Activated T-cell treated with anti-CD3 and anti-CD28 coated beads for 1 hour (primary cell): ENCODE measurements around the gene COL23A1.

Experiments used
- DNase-seq: peaks from one replicate; pipeline ENCODE4 v3.0.0-alpha.2; 2020; ENCODE audit warnings: low read depth

Gene COL23A1

DNA sequence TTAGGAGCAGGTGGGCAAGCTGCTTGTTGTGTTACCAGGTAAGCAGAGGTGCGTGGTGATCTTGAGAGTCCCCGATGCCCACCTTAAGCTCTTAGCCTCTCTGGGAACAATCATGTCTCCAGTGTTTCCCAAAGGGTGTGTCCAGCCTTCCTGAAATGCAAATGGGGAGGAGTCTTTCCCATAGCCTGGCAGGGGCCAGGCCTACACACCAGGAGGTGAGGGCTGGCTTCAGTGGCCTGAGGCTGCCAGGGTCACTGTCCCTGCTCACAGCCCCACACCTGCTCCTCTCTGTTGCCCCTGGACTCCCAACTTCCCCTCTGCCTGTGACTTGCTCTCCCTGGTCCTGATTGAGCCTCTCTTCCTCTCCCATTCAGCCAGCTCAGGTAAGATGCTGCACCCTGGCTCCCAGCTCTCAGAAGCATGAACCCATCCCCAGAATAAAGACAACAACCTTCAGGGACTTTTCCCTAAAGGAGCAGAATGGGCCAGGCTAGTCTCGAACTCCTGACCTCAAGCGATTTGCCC is 291.8 kb downstream of the COL23A1 start:
- no peak for DNase-seq

DNA sequence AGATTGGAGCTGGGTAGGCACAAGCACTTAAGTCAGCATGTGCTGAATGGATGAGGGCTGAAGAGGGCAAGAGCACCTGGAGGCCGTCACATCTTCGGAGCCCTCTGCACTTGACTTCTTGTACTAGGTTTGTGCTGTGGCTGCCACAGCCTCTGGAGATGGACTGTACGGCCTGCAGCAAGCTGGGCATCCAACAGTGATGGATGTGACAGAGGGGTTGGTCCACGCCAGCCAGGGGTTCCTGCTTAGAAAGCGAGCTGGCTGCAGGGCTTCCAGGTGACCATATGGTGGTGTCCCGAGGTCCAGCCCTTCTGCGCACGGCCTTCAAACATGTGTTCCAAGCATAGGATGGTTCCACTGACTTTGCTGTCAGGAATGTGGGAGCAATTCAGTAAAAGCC is 292.4 kb downstream of the COL23A1 start:
- DNase-seq, result no peak

DNA sequence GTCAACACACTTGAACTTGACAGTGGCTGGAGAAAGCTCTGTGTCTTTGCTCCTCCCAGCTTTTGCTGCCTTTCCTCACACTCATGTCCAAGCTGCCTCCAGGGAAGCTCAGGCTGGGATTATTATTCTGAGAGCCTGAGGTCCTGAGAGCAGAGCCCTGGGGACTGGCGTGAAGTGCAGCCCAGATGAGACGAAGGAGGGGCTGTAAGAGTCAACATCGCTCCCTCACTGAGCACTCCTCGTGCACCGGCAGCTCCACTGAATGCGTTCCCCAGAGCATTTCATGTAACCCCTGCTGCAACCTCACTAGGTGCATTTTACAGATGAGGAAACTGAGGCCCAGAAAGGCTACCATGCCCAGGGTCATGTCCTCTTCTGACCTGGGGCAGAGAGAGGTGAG is 294.1 kb downstream of the COL23A1 start:
- DNase-seq, result no peak

DNA sequence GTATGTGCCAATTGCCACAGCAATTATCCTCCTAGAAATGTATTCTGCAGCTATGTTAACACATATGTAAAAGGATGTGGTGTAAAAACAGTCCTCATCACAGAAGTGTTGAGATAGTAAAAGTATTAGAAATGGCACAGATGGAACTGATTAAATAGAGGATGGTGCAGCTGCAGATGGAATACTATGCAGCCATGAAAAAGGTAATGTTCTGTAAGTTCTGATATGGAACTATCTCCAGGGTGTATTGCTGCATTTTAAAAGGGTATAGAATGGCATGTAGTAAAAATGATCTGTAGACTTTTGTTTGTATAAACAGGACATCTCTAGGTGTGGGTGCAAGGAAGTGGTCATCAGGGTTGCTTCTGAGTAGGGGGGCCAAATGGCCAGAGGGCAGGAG is 294.6 kb downstream of the COL23A1 start:
- no peak for DNase-seq

DNA sequence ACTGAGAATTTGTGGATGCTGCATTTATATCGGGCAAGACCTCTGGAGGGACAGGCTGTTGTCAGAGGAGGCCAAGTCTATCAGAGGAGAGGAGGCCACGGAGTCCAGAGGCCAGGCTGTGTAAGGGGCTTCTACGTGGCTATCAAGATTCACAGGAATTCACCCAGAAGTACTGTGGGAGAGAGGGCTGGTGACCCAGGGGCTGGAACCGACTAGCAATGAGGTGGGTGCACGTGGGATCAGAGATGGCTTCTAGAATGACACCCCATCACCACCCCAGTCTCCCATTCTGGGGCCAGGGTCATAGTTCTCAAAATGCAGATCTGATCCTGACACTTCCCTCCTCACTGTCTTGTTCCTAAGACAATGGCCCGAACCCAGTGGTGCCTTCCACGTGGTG is 296.4 kb downstream of the COL23A1 start:
- DNase-seq, result no peak

DNA sequence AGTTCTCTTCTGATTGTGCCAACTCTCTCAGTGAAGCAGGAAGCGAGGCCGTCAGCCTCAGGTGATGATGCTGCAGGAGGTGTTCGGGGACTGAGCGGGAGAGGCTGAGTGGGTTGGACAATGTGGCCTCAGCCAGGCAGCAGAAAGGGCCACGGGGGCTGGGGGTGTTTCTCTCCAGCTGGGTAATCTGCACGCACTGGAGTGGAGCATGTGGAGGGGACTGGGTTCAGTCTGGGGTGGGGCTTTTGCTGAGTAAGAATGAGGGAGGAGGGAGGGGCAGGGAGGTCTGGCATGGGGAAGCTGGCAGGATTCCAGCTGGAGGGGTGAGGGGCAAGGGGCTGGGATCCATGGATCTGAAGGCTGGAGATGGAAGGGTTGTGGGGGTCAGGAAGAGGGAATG is 296.8 kb downstream of the COL23A1 start:
- DNase-seq, result no peak

DNA sequence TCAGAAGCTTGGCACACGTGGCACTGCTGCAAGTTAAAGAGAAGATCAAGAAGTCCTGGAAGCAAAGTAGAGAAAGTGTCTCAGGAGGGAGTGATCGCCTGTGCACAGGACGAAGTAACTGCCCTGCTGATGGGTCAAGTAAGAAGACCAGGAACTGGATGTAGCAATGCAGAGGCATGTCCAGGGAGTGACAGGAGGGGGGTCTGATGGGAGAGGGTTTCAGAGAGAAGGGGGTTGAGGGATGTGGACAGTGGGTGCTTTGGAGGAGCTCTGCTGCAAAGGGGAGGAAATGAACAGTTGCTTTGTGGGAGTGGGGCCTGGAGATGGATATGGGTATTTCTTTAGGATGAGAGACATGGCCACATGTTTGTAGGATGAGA is 297.4 kb downstream of the COL23A1 start:
- no peak for DNase-seq

DNA sequence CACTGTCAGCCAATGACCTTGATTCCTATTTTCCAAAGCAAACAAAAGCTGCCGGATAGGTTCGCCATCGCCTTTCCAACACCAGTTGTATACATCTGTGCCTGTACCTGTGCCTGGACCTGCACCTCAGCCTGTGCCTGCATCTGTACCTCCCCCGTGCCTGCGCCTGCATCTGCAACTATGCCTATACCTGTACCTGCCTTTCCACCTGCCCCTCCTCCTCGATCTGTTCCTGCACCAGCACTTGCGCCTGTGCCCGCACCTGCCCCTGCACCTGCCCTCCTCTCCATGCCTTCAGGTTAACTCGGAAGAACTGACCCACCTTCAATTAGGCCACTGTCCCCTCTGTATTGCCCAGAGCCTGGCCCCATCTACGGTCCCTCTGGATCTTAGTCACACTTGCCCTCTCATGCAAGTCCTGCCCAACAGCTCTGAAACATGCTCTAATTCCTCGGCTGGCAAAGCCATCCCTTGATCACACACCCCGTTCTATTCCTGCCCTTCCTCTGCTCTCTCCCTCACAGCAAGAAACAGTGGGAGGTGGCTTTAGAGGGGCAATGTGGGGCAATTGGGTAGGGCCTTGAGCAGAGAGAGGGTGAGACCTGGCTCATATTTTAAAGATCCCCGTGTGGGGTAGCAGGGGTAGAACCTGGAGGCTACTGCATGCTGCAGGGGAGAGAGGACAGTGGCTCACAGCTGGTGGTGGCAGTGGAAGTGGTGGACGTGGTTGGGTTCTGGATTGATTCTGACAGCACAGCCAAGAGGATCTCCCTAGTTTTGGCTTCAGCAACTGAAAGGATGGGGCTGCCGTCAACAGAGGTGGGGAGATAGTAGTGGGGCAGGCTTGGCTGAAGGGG is 298.0 kb downstream of the COL23A1 start:
- DNase-seq, result no peak

DNA sequence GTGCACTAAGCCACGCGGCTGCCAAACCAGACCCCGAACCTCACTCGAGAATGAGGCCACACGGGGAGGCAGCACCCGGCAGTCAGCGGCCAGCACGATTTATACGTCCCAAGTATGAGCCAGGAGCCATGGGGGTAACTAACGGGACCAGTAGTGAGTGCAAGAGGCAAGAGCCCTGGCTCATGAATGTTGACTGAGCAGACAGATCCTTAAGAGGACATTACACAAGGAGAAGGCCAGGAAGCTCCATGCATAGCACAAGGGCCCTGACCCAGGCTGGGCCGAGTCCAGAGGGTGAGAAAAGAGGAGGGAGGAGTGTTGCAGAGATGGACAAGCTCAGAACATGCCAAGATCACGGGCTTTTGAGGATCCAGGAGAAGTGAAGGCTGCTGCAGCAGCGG is 299.0 kb downstream of the COL23A1 start:
- DNase-seq, result no peak

DNA sequence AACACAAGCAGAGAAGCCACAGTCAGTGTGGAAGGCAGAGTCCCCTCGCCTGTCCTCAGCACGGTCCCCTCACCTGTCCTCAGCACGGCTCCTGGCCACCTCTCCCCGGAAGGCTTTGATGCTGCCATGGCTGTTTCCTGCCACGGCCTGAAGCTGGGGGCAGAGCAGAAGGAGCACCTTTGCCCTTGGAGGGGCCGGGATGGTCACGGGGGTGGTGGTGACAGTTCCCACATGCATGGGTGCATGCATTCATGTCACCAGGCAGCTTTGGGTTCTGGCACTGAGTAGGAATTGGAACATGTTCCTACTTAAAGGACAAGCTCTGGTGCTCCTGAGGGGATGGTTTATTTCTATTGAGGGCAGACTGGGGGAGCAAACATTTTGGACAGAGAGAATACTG is 299.8 kb downstream of the COL23A1 start:
- no peak for DNase-seq

DNA sequence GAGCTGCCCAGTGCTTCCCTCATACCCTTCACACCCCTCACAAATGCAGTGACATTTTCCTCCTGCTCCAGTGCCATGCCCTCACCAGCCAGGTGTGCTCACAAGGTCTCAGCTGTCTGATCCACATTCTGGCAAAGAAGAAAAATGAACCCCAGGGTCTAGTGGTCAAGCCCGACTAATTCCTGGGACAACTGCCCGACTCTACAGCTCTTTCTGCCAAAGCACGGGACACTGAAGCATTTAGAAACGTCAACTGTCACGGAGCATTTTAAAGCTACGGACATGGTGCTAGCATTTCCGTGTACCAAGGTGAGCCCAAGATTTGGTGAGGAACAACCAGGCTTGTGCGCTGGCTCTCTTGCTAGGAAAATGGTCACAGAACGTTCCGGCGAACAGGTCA is 300.8 kb downstream of the COL23A1 start:
- no peak for DNase-seq

DNA sequence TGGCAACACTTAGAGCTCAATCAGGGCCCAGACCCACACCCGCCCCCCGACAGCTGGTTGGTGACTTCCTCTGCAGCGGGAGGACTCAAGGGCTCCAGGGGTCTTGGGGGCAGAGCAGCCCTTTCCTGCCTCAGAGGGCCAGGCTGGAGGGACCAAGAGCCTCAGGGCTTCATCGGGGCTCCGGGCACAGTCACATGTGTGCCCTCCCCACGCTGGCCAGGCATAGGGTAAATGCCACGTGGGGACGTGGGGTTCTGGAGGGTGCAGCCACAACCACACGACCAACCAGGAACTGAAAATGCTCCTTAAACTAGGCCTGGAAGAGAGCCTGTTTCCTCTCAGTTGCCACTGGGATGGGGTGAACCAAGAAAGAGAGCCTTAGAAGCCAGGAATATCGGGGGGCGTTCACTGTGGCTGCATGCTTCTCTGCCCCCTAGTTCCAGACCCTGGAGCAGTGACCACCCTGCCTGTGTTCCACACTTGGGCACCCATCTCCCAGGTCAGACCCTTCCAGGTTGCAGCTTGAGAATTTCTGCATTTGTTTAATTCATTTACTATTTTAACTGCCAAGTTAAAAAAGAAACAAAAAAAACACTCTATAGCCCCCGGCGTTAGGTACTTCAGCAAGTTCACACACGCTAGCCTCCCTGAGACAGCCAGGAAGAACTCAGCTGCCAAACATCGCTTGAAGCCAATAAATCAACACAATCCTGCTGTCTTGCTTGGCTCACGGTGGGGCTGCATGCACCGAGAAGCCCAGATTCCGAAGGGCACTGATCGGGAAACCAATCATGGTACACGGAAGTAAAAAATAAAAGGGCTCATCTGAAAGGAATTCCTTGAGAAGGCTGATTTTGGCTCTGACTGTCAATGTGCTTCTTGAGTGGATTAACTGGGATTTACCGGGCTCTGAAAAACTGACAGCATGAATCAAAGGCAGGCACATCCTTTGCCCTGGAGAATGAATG is 301.5 kb downstream of the COL23A1 start:
- no peak for DNase-seq

DNA sequence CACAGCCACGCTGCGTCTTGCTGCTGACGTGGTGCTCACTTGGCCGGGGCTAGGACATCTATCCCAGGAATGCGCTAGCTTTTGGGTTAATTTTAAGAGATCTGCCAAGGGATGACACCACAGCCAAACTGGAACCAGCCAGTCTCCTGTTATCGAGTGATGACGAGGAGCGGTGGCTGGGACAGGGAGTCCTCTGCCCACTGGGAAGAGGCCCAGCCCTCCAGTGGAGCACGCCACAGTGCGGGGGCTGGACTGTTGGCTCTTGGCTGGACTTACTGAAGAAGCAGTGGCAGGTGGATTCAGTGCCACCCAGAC is 302.4 kb downstream of the COL23A1 start:
- DNase-seq, result no peak

DNA sequence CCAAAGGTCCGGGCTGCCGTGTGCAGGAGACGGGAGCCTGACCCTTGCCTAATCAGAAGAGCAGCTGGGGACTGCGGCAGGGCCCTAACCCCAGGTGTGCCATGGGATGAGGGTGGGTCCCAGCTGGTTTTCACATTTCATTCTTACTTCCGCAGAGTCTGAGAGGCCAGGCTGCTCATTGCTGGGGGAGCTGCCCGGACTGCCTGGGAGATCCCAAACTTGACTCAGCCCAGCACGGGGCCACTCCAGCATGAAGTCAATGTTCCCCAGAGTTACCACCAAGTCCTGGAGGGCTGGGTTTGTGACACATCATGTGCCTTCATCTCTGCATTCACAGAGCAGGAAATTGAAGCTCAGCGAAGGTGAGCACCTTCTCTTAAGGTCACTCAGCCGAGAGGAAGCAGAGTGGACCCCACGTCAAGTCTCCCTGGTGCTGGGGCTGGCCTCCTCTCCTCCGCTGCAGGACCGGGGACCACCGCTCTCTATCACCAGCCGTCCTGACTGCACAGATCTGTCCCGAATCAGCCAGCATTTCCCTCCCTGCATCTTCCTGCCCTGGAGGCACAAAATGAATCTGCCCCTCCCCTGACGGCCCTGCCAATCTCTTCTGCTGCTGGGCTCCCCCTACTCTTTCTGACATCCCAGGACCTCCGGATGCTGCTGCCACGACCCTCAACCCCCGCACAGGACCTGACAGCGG is 303.0 kb downstream of the COL23A1 start:
- DNase-seq, result no peak

DNA sequence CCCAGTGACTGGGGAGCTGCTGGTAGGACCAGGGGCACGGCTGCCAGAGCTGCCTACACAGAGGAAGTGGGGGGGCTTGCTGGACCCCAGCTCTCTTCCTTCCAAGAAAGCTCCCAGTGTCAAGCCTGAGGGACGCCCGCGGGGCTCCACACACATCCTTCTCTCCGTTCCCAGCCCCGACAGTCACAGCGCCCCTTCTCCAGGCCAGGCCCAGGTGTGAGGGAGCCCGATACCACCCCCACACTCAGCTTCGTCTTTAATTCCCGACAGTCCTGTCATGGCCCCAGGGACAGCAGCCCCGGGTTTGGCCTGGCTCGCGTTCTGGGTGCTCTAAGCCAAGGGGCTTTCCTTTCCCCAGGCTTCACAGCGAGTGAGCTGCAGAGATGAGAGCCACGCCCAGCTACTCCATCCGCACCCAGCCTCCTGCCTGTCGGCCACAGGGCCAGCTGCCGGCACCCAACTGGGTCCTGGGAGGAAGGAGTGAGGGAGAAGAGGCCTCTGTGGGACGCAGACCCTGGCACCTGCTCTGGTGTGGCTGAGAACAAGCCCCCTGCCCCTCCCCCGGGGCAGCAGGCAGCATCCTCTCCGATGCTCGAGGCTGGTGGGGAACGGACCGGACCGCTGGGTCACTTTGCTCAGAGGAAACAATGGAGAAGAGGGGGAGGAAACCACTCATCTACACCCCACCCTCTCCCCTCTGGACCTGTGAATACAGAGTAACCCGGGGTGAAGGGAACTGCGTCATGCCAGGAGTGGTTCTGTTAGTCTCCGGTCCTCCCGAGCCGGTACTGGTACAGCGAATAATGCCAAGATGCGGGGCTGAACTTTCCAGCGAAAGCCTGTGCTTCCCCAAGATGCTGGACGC is 303.7 kb downstream of the COL23A1 start:
- no peak for DNase-seq

DNA sequence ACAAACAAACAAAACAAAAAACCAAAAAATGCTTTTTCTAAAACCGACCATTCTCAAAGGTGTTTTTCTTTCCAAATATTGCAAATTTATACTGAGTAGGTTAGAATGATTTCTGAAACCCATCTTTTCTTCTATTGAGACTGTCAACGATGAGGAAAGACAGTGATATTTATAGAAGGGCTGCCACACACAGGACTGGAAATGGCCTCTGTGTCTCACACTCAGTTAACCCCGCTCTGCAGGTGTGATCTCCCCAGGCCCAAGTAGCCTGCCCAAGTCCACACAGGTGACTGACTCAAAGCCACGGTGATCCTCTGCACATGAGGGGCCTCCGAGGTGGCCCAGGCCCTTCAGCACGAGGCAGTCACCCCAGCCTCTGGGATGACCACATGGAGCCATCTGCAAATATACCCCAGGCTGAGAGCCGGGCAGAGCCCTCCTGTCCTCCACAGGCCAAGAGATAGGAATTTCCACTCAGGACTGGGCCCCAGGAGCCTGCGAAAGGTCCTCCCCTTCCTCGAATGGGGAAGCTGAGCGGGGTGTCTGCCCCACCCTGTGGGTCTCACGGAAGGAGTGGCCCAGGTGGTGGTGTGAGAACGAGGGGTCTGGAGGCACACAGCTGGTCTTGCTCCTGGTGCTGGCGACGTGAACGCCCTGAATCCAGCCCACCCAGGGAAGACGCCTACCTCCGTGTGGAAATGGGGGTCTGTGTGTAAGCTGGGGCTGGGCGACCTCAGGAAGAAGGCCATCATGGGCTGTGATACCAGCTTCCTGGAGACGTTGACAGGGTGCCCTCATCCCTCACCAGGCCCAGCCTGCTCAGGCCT is 304.6 kb downstream of the COL23A1 start:
- no peak for DNase-seq

DNA sequence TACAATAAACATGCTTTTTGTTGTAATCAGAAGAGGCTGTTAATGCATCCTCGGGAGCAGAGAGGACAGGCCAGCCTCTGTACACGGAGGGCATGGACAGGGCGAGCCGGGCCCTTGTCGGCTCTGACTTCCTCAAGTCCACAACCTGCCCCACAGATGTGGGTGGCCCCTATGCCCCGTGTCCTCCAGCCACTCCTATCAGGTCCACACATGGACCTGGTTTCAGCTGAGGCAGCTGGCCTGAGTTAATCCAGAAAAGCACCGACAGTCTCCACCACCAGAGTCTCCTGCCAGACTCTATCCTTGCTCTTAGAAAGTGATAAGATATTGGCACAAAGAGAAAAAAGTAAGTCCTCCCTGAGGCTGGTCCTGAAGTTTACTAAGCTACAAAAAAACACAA is 305.2 kb downstream of the COL23A1 start:
- DNase-seq, result no peak

DNA sequence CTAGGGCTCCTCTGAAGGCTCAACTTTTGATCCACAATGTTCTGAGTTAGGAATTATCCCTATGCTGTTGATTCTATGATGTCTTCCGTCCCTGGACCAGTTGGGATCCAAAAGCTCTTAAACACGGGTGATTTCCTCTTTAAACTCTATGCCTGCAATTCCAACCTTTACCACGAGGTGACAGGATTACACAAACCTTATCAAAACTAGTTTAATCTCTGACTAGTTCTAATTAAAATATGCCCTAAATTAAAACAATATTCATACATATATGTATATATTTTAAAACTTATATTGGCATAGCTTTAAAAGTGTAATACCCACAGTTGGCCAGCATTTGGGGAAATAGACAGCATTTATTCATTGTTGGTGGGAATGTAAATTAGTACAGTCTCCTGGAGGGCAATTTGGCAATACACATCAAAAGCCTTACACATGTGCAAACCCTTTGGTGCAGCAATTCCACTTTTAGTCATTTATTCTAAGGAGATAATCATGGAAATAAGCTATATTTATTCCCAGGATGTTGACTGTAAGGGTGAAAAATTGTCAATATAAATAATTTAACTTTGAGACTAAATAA is 306.0 kb downstream of the COL23A1 start:
- DNase-seq, result no peak

DNA sequence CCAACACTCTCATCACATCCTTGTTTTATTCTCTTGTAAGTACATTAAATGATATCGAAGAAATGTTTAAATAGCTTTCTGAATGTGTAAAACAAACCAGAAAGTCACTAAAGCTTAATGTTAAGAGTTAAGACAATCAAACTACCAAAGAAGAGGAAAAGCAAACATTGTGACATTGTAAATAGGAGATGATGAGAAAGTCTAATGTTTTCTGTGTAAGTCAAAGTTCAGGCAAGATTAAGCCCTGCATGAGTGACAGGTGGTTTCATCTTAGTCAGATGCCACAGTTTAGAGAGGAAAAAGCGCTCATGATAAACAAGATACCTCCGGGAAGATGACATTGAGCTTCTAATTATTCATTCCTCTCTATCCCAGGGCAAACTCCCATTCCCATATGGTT is 306.7 kb downstream of the COL23A1 start:
- DNase-seq, result no peak

DNA sequence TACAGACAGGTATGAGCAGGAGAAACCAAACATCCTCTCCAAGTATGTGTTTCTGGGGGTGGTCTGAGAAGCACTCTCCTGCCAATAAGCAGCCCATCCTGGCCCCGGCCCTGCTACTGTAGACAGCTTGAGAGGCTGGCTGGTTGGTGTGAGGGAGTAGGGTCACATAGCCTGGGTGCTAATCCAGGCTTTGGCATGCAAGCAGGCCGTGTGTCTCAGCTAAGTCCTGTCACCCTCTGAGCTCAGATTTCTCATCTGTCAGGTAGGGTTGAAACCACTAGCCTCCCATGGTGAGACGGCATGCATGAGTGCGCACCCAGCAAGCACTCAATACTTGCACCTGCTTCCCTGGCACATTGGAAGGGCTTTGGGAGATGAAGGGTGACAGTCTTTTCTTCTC is 307.8 kb downstream of the COL23A1 start:
- DNase-seq, result no peak
